Measurements from ENCODE around the gene GJB1.

- TF ChIP-seq EZH2 (IDR thresholded peaks at IDR 0.05; ENCODE audit: borderline replicate concordance, low read length) (no peak), CTCF (conservative IDR thresholded peaks at IDR 0.05 in 1 of 2, IDR thresholded peaks at IDR 0.05 in 1 of 2; ENCODE audit: extremely low read depth in 1 of 2, insufficient read depth in 1 of 2, low read depth in 1 of 2, low read length in 2 of 2) (no peak)
Observed at GRCh38 chrX:71216485-71216884, 6.5 kb upstream of the GJB1 start.
